A673 (cell line): ENCODE data around the gene CDH18. TPM values are rescaled to one million over a fixed set of nuclear protein-coding genes. Genes with fewer than 3 reads are reported as not detected.
A peak's percentile ranks its signal among the peaks of the same experiment; 100 is the strongest.

Source experiments
- BruUV-seq: library from RNA; stranded (reverse); fragments of 400-500 nt; replicated peaks from 2 replicates; lab custom pipeline; 2021; lab: Mats Ljungman, UMichigan
- CTCF ChIA-PET: fragments of 300-600 bp; sonication (Branson Sonifier 250); formaldehyde crosslinking; loops from one replicate; lab custom pipeline; 2022; ENCODE audit warnings: antibody characterized with exemption; lab: Charles Lee
- POLR2A ChIA-PET: fragments of 300-600 bp; sonication (Branson Sonifier 250); formaldehyde crosslinking; loops from one replicate; lab custom pipeline; 2022; ENCODE audit warnings: antibody characterized with exemption; ENCODE audit not compliant: low non-redundant PET; lab: Charles Lee
- DNase-seq: peaks from one replicate; pipeline ENCODE4 v3.0.0-alpha.2; 2015; ENCODE audit warnings: low spot score
- H3K27ac ChIP-seq: fragments of 200-600 bp; sonication (generic); 2 replicates; pipeline ENCODE4 v1.5.1; 2016; ENCODE audit warnings: mixed run types, low read depth, mild to moderate bottlenecking, mixed read lengths, antibody characterized with exemption, low read length; ENCODE audit not compliant: poor library complexity, severe bottlenecking
- H3K27me3 ChIP-seq: fragments of 200-600 bp; sonication (generic); replicated peaks from 2 replicates; pipeline ENCODE4 v1.6.1; 2017; ENCODE audit warnings: mixed run types, low read depth, mild to moderate bottlenecking, mixed read lengths, antibody characterized with exemption, low read length; ENCODE audit not compliant: insufficient read depth, poor library complexity
- H3K36me3 ChIP-seq: fragments of 200-600 bp; sonication (generic); 2 replicates; pipeline ENCODE4 v1.6.1; 2016; ENCODE audit warnings: mixed run types, mild to moderate bottlenecking, mixed read lengths, antibody characterized with exemption, low read length; ENCODE audit not compliant: insufficient read depth, poor library complexity, severe bottlenecking
- H3K4me1 ChIP-seq: fragments of 200-600 bp; sonication (generic); 2 replicates; pipeline ENCODE4 v1.6.1; 2017; ENCODE audit warnings: mixed run types, mild to moderate bottlenecking, mixed read lengths, antibody characterized with exemption, low read length; ENCODE audit not compliant: insufficient read depth, poor library complexity, severe bottlenecking
- H3K4me3 ChIP-seq: fragments of 200-600 bp; sonication (generic); 2 replicates; pipeline ENCODE4 v1.5.1; 2016; ENCODE audit warnings: low read depth, mixed run types, mild to moderate bottlenecking, mixed read lengths, low read length; ENCODE audit not compliant: poor library complexity, severe bottlenecking
- H3K9me3 ChIP-seq: fragments of 200-600 bp; sonication (generic); 2 replicates; pipeline ENCODE4 v1.6.1; 2016; ENCODE audit warnings: mixed run types, low read depth, mild to moderate bottlenecking, mixed read lengths, antibody characterized with exemption, low read length; ENCODE audit not compliant: poor library complexity, severe bottlenecking
- CTCF ChIP-seq: fragments of 300-800, 200-600 bp; sonication (generic); conservative IDR thresholded peaks from 2 replicates; pipeline ENCODE4 v1.5.1; 2017; ENCODE audit warnings: low read depth, mild to moderate bottlenecking, antibody characterized with exemption, low read length, moderate library complexity, mixed read lengths
- EZH2 ChIP-seq: fragments of 200-600 bp; sonication (generic); IDR thresholded peaks from 2 replicates; pipeline ENCODE4 v1.6.1; 2017; ENCODE audit warnings: borderline replicate concordance, low read depth, mild to moderate bottlenecking, mixed read lengths, antibody characterized with exemption, low read length; ENCODE audit not compliant: poor library complexity, severe bottlenecking
- intact Hi-C: fragments of 100-400 bp; cut with micrococcal nuclease; formaldehyde crosslinking; loops from one replicate; pipeline ENCODE4 v1.10.0; 2022; ENCODE audit not compliant: unreplicated experiment
- total RNA-seq: library from RNA; stranded (reverse); gene quantifications from 2 replicates; pipeline ENCODE4 v1.2.3, GENCODE V29; 2021

The CDH18 gene
- total RNA-seq, 1 experiment from 2014 or later = not detected

- no peak overlapping the region for H3K27ac ChIP-seq
- no peaks in the 10 kb centered on the region for H3K9me3 ChIP-seq
- TF ChIP-seq EZH2 = no peak
- no TSS peak for BruUV-seq
- H3K36me3 ChIP-seq = no peaks in the 10 kb centered on the region
- H3K4me1 ChIP-seq = no peaks in the 10 kb centered on the region
- no peaks in the 10 kb centered on the region for H3K27me3 ChIP-seq
- ChIA-PET CTCF (no interaction called here), POLR2A (no interaction called here)
- H3K4me3 ChIP-seq = no peak overlapping the region
- no peak for DNase-seq
- intact Hi-C loops = no loop called here
Observed at GRCh38 chr5:19802686-19803085, 185.3 kb downstream of the CDH18 start.

- Histone ChIP-seq H3K9me3 (no peaks in the 10 kb centered on the region), H3K27ac (no peak overlapping the region), H3K27me3 (no peaks in the 10 kb centered on the region), H3K4me3 (no peak overlapping the region), H3K36me3 (no peaks in the 10 kb centered on the region), H3K4me1 (no peaks in the 10 kb centered on the region)
- ChIA-PET CTCF (no interaction called here), POLR2A (no interaction called here)
- peak; percentile 1 for DNase-seq
- BruUV-seq = no TSS peak
- intact Hi-C loops = no loop called here
- no peak for TF ChIP-seq CTCF
- TF ChIP-seq EZH2 = no peak
Observed at GRCh38 chr5:19795218-19795617, 192.8 kb downstream of the CDH18 start.

- intact Hi-C loops = no loop called here
- ChIA-PET POLR2A (no interaction called here), CTCF (no interaction called here)
- no TSS peak for BruUV-seq
- TF ChIP-seq EZH2 = no peak
- TF ChIP-seq CTCF = no peak
- no peak overlapping the region for H3K4me3 ChIP-seq
- H3K36me3 ChIP-seq = no peaks in the 10 kb centered on the region
- no peaks in the 10 kb centered on the region for H3K4me1 ChIP-seq
- no peak overlapping the region for H3K27ac ChIP-seq
- H3K9me3 ChIP-seq = no peaks in the 10 kb centered on the region
- no peaks in the 10 kb centered on the region for H3K27me3 ChIP-seq
- no peak for DNase-seq
Observed at GRCh38 chr5:19790829-19791466, 197.1 kb downstream of the CDH18 start.

- H3K27me3 ChIP-seq = no peaks in the 10 kb centered on the region
- intact Hi-C loops = no loop called here
- ChIA-PET CTCF (no interaction called here), POLR2A (no interaction called here)
- DNase-seq = no peak
- H3K4me3 ChIP-seq = no peak overlapping the region
- no peak overlapping the region for H3K27ac ChIP-seq
- BruUV-seq = no TSS peak
- no peaks in the 10 kb centered on the region for H3K4me1 ChIP-seq
- no peaks in the 10 kb centered on the region for H3K36me3 ChIP-seq
- no peaks in the 10 kb centered on the region for H3K9me3 ChIP-seq
- no peak for TF ChIP-seq CTCF
- TF ChIP-seq EZH2 = no peak
Observed at GRCh38 chr5:19782566-19782965, 205.4 kb downstream of the CDH18 start.
